ENCODE measurements around the gene PRODH2.

The PRODH2 gene

GRCh38 chr19:35832054-35832453 is 19.4 kb upstream of the PRODH2 start:
- Histone ChIP-seq H3K9ac (ENCODE audit: low read length) (no peak overlapping the region), H3K27me3 (ENCODE audit: control insufficient read depth, insufficient read depth, low read length) (no peaks in the 10 kb centered on the region), H3K36me3 (ENCODE audit: control insufficient read depth, insufficient read depth, low read length) (no peaks in the 10 kb centered on the region), H3K4me3 (ENCODE audit: low read length) (no peak overlapping the region), H3K9me3 (ENCODE audit: control insufficient read depth, low read length) (no peaks in the 10 kb centered on the region), H3K4me1 (ENCODE audit: control insufficient read depth, insufficient read depth, low read length) (no peaks in the 10 kb centered on the region)

GRCh38 chr19:35830986-35831385 is 18.3 kb upstream of the PRODH2 start:
- Histone ChIP-seq H3K9ac (ENCODE audit: low read length) (no peak overlapping the region), H3K4me1 (ENCODE audit: control insufficient read depth, insufficient read depth, low read length) (no peaks in the 10 kb centered on the region), H3K9me3 (ENCODE audit: control insufficient read depth, low read length) (no peaks in the 10 kb centered on the region), H3K4me3 (ENCODE audit: low read length) (no peak overlapping the region), H3K36me3 (ENCODE audit: control insufficient read depth, insufficient read depth, low read length) (no peaks in the 10 kb centered on the region), H3K27me3 (ENCODE audit: control insufficient read depth, insufficient read depth, low read length) (no peaks in the 10 kb centered on the region)

GRCh38 chr19:35828692-35829301 is 16.2 kb upstream of the PRODH2 start:
- Histone ChIP-seq H3K9me3 (ENCODE audit: control insufficient read depth, low read length) (no peaks in the 10 kb centered on the region), H3K36me3 (ENCODE audit: control insufficient read depth, insufficient read depth, low read length) (no peaks in the 10 kb centered on the region), H3K9ac (ENCODE audit: low read length) (no peak overlapping the region), H3K4me1 (ENCODE audit: control insufficient read depth, insufficient read depth, low read length) (no peaks in the 10 kb centered on the region), H3K27me3 (ENCODE audit: control insufficient read depth, insufficient read depth, low read length) (no peaks in the 10 kb centered on the region), H3K4me3 (ENCODE audit: low read length) (no peak overlapping the region)

GRCh38 chr19:35824150-35824549 is 11.5 kb upstream of the PRODH2 start:
- Histone ChIP-seq H3K27me3 (ENCODE audit: control insufficient read depth, insufficient read depth, low read length) (peaks cover 4% of the 10 kb centered on the region), H3K4me3 (ENCODE audit: low read length) (no peak overlapping the region), H3K36me3 (ENCODE audit: control insufficient read depth, insufficient read depth, low read length) (no peaks in the 10 kb centered on the region)

GRCh38 chr19:35822579-35822978 is 9.9 kb upstream of the PRODH2 start:
- Histone ChIP-seq H3K9me3 (ENCODE audit: control insufficient read depth, low read length) (no peaks in the 10 kb centered on the region), H3K4me1 (ENCODE audit: control insufficient read depth, insufficient read depth, low read length) (no peaks in the 10 kb centered on the region), H3K4me3 (ENCODE audit: low read length) (no peak overlapping the region), H3K36me3 (ENCODE audit: control insufficient read depth, insufficient read depth, low read length) (no peaks in the 10 kb centered on the region), H3K27me3 (ENCODE audit: control insufficient read depth, insufficient read depth, low read length) (peaks cover 9% of the 10 kb centered on the region), H3K9ac (ENCODE audit: low read length) (no peak overlapping the region)

More at GRCh38 chr19:35824150-35824549, 11.5 kb upstream of the PRODH2 start:
- no peaks in the 10 kb centered on the region for H3K4me1 ChIP-seq (ENCODE audit: control insufficient read depth, insufficient read depth, low read length)
- no peaks in the 10 kb centered on the region for H3K9me3 ChIP-seq (ENCODE audit: control insufficient read depth, low read length)
- no peak overlapping the region for H3K9ac ChIP-seq (ENCODE audit: low read length)

GRCh38 chr19:35818445-35818844 is 5.8 kb upstream of the PRODH2 start:
- H3K36me3 ChIP-seq (ENCODE audit: control insufficient read depth, insufficient read depth, low read length): no peaks in the 10 kb centered on the region
- peaks cover 15% of the 10 kb centered on the region for H3K27me3 ChIP-seq (ENCODE audit: control insufficient read depth, insufficient read depth, low read length)
- H3K4me1 ChIP-seq (ENCODE audit: control insufficient read depth, insufficient read depth, low read length): no peaks in the 10 kb centered on the region
- H3K9ac ChIP-seq (ENCODE audit: low read length): no peak overlapping the region
- H3K9me3 ChIP-seq (ENCODE audit: control insufficient read depth, low read length): no peaks in the 10 kb centered on the region
- no peak overlapping the region for H3K4me3 ChIP-seq (ENCODE audit: low read length)

GRCh38 chr19:35816846-35817245 is 4.2 kb upstream of the PRODH2 start:
- H3K9ac ChIP-seq (ENCODE audit: low read length): no peak overlapping the region
- no peak overlapping the region for H3K4me3 ChIP-seq (ENCODE audit: low read length)
- H3K27me3 ChIP-seq (ENCODE audit: control insufficient read depth, insufficient read depth, low read length): peaks cover 15% of the 10 kb centered on the region
- no peaks in the 10 kb centered on the region for H3K9me3 ChIP-seq (ENCODE audit: control insufficient read depth, low read length)
- H3K36me3 ChIP-seq (ENCODE audit: control insufficient read depth, insufficient read depth, low read length): no peaks in the 10 kb centered on the region
- H3K4me1 ChIP-seq (ENCODE audit: control insufficient read depth, insufficient read depth, low read length): no peaks in the 10 kb centered on the region

GRCh38 chr19:35816262-35816661 is 3.6 kb upstream of the PRODH2 start:
- Histone ChIP-seq H3K27me3 (ENCODE audit: control insufficient read depth, insufficient read depth, low read length) (peaks cover 15% of the 10 kb centered on the region), H3K36me3 (ENCODE audit: control insufficient read depth, insufficient read depth, low read length) (no peaks in the 10 kb centered on the region), H3K9ac (ENCODE audit: low read length) (no peak overlapping the region), H3K4me3 (ENCODE audit: low read length) (no peak overlapping the region), H3K4me1 (ENCODE audit: control insufficient read depth, insufficient read depth, low read length) (no peaks in the 10 kb centered on the region), H3K9me3 (ENCODE audit: control insufficient read depth, low read length) (no peaks in the 10 kb centered on the region)

GRCh38 chr19:35813043-35813890 is 622 bp upstream of the PRODH2 start:
- Histone ChIP-seq H3K36me3 (ENCODE audit: control insufficient read depth, insufficient read depth, low read length) (no peaks in the 10 kb centered on the region), H3K27me3 (ENCODE audit: control insufficient read depth, insufficient read depth, low read length) (peaks cover 5% of the 10 kb centered on the region), H3K4me1 (ENCODE audit: control insufficient read depth, insufficient read depth, low read length) (no peaks in the 10 kb centered on the region), H3K9ac (ENCODE audit: low read length) (no peak overlapping the region), H3K9me3 (ENCODE audit: control insufficient read depth, low read length) (no peaks in the 10 kb centered on the region), H3K4me3 (ENCODE audit: low read length) (no peak overlapping the region)

- H3K9me3 ChIP-seq (ENCODE audit: control insufficient read depth, low read length): no peaks in the 10 kb centered on the region
- H3K36me3 ChIP-seq (ENCODE audit: control insufficient read depth, insufficient read depth, low read length): no peaks in the 10 kb centered on the region
- peaks cover 5% of the 10 kb centered on the region for H3K27me3 ChIP-seq (ENCODE audit: control insufficient read depth, insufficient read depth, low read length)
- no peak overlapping the region for H3K4me3 ChIP-seq (ENCODE audit: low read length)
- H3K4me1 ChIP-seq (ENCODE audit: control insufficient read depth, insufficient read depth, low read length): no peaks in the 10 kb centered on the region
- no peak overlapping the region for H3K9ac ChIP-seq (ENCODE audit: low read length)
These were observed 1.1 kb downstream of the PRODH2 start for GRCh38 chr19:35811317-35812219.

GRCh38 chr19:35807633-35808032 is 5.0 kb downstream of the PRODH2 start:
- Histone ChIP-seq H3K9me3 (ENCODE audit: control insufficient read depth, low read length) (no peaks in the 10 kb centered on the region), H3K9ac (ENCODE audit: low read length) (no peak overlapping the region), H3K27me3 (ENCODE audit: control insufficient read depth, insufficient read depth, low read length) (peaks cover 6% of the 10 kb centered on the region), H3K4me3 (ENCODE audit: low read length) (no peak overlapping the region), H3K36me3 (ENCODE audit: control insufficient read depth, insufficient read depth, low read length) (no peaks in the 10 kb centered on the region), H3K4me1 (ENCODE audit: control insufficient read depth, insufficient read depth, low read length) (no peaks in the 10 kb centered on the region)

GRCh38 chr19:35806597-35806996 is 6.0 kb downstream of the PRODH2 start:
- Histone ChIP-seq H3K27me3 (ENCODE audit: control insufficient read depth, insufficient read depth, low read length) (peaks cover 6% of the 10 kb centered on the region), H3K4me1 (ENCODE audit: control insufficient read depth, insufficient read depth, low read length) (no peaks in the 10 kb centered on the region), H3K9me3 (ENCODE audit: control insufficient read depth, low read length) (no peaks in the 10 kb centered on the region), H3K4me3 (ENCODE audit: low read length) (no peak overlapping the region), H3K9ac (ENCODE audit: low read length) (no peak overlapping the region), H3K36me3 (ENCODE audit: control insufficient read depth, insufficient read depth, low read length) (no peaks in the 10 kb centered on the region)
